ENCODE results near the gene TMPRSS3.

TMPRSS3 gene

DNA sequence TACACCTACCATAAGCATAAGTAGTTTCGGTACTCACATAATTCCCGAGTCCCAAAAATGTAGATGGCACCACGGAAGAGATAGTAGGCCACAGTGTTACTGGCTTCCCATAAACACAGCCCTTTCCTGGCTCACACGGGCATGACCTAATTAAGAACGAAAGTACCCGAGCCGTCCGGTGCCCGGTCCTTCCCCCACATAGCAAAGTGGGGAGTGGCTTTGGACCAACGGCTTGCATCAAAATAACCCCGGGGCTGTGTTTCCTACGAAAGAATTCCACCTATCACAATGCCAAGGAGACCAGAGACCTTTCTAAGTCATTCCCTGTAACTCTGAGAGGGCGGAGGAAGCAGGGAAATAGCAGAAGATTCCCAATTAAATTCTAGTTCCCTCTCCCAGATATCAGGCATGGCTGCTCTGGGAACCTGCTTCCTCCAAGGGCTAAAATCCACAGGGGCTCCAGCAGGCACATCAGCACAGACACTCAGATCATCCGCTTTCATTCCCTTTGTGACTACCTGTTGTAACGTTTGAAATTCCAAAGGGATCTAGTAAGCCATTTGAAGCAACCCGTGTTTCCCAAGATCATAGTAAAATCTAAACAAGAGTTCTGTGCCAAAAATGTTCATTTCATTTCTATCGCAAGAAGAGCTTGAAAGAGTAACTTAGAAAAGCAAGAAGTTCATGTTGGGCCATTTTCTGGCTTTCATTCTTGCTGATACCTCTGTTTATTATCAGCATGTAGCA, at the start of gene TMPRSS3:
TSS of gene TMPRSS3 (minus strand) at position 148 of the 747 bp plus-strand sequence. CDS start 635 bp downstream, outside the sequence.
- H3K9me3 ChIP-seq, result peaks cover under 1% of the 10 kb centered on the region; the same call in 1 of the 2 replicates
- peak within 1 kb of the TSS; percentile 36 for H3K9ac ChIP-seq
- H3K4me3 ChIP-seq, result peak within 1 kb of the TSS; percentile 40
- no peaks in the 10 kb centered on the region for H3K27me3 ChIP-seq
- H3K4me1 ChIP-seq, result peaks cover 86% of the 10 kb centered on the region
- no peak for TF ChIP-seq Cebpa-rat (IDR thresholded peaks at IDR 0.05)
- H4K20me1 ChIP-seq, result no peaks in the 10 kb centered on the region
- H3K27ac ChIP-seq, result peak within 1 kb of the TSS; percentile 69
- peak within 1 kb of the TSS; percentile 92 for H3K4me2 ChIP-seq
- H3K36me3 ChIP-seq, result no peaks in the 10 kb centered on the region

DNA sequence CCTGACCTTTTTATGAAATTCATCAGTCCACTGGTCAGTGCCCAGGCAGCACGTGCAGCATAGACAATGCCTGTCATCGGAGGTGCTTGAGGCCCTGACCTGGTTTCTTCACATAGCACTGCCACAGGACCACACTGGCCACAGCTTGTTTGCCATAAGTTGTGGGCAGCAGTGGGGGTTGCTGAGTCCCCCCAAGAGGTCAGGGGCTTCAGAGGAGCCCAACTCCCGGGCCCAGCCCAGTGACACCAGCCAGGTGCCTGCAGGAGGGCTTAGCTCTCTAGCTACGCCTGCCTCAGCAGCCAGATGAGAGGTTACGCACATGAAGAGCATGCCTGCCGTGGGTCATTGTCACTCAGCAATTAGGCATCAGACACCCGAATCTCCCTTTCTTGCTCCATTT, 49.5 kb upstream of the TMPRSS3 start:
- no peaks in the 10 kb centered on the region for H4K20me1 ChIP-seq
- no peak overlapping the region for H3K27ac ChIP-seq
- no peaks in the 10 kb centered on the region for H3K36me3 ChIP-seq
- no peak for TF ChIP-seq Cebpa-rat (IDR thresholded peaks at IDR 0.05)
- H3K9me3 ChIP-seq, result no peaks in the 10 kb centered on the region
- no peak overlapping the region for H3K4me2 ChIP-seq
- H3K9ac ChIP-seq, result no peak overlapping the region
- no peak overlapping the region for H3K4me3 ChIP-seq
- H3K4me1 ChIP-seq, result peaks cover 26% of the 10 kb centered on the region
- no peaks in the 10 kb centered on the region for H3K27me3 ChIP-seq

DNA sequence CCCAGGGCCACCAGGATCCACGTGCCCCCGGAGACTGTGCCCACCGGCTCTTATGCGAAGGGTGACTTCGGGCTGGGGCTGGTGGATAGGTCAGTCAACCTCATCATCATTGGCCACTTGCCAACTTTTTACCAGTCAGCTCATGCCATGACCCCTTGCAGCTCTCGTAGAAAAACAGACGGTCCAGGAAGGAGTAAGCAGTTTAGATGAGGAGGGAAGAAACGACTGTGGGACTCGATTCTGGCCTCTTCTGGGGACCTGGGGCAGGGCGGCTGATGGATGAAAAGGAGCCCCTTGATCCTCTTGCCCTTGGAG, 48.9 kb upstream of the TMPRSS3 start:
- H3K9ac ChIP-seq, result no peak overlapping the region
- no peak overlapping the region for H3K4me3 ChIP-seq
- H3K36me3 ChIP-seq, result no peaks in the 10 kb centered on the region
- H4K20me1 ChIP-seq, result no peaks in the 10 kb centered on the region
- no peak for TF ChIP-seq Cebpa-rat (IDR thresholded peaks at IDR 0.05)
- no peaks in the 10 kb centered on the region for H3K9me3 ChIP-seq
- peaks cover 25% of the 10 kb centered on the region for H3K4me1 ChIP-seq
- no peak overlapping the region for H3K27ac ChIP-seq
- no peaks in the 10 kb centered on the region for H3K27me3 ChIP-seq
- no peak overlapping the region for H3K4me2 ChIP-seq

DNA sequence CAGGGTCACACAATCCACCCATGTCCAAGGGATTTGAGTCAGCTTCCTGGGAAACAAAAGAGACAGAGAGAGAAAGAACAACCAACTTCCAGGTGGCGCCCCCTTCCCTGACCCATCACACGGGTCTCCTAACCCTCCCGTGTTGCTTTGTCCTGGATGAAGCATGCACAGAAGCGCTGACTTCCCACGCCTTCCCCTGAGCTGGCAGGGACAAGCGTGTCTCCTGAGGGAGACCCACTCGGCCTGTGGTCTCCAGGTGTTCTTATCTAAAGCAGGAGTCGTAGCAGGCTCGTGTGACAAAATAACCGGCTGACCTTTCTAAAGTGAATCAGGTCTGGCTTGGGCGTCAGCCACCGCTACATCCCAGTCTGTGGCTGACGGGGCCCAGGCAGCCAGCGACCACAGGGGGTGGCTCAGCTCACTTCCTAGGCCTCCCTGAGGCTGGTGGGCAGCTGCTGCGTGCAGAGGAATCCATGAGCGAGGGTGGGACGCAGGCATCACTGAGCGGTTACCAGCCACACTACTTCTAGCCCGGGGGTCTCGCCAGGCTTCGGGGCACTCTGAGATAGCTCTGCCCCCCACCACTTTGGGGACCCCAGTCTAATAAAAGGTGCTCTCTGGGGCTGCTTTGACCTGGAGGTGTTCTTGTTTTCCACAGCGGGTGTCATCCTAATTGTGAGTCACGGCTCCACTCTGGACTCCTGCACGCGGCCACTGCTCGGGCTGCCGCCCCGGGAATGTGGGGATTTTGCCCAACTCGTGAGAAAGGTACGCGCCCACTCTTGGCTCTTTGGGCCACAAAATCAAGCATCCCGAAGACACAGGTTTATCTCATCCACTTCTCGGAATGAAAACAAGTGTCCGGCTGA, 48.3 kb upstream of the TMPRSS3 start:
- Histone ChIP-seq H3K9ac (no peak overlapping the region), H3K9me3 (no peaks in the 10 kb centered on the region), H3K36me3 (no peaks in the 10 kb centered on the region), H3K4me1 (peaks cover 25% of the 10 kb centered on the region), H3K4me3 (no peak overlapping the region), H4K20me1 (no peaks in the 10 kb centered on the region), H3K4me2 (no peak overlapping the region), H3K27ac (no peak overlapping the region), H3K27me3 (no peaks in the 10 kb centered on the region)
- no peak for TF ChIP-seq Cebpa-rat (IDR thresholded peaks at IDR 0.05)

DNA sequence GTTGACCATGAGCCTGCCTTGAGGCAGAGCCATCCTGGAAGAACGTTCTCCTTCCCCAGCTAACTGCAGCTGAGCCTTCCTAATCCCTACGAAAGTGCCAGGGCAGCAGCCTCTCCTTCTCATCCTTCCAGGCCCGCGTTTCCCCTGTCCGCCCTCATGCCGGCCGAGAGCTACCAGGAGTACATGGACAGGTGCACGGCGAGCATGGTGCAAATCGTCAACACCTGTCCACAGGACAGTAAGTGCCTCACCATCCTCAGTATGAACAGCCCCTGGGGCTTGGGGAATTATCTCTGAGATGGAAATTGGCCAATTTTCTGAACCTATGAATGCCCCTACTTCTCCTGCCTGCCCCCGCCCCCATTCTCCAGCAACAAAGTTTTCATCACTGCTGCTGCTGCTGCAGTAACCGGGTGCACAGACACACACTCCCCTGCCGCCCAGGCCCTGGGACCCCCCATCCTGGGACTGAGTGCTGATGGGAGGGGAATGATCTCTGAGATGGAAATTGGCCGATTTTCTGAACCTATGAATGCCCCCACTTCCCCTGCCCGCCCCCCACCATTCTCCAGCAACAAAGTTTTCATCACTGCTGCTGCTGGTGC, 47.4 kb upstream of the TMPRSS3 start:
- Histone ChIP-seq H4K20me1 (no peaks in the 10 kb centered on the region), H3K27ac (no peak overlapping the region), H3K27me3 (no peaks in the 10 kb centered on the region), H3K9me3 (no peaks in the 10 kb centered on the region), H3K4me3 (no peak overlapping the region), H3K36me3 (no peaks in the 10 kb centered on the region), H3K9ac (no peak overlapping the region), H3K4me2 (no peak overlapping the region), H3K4me1 (peaks cover 21% of the 10 kb centered on the region)
- TF ChIP-seq Cebpa-rat (IDR thresholded peaks at IDR 0.05), result no peak

DNA sequence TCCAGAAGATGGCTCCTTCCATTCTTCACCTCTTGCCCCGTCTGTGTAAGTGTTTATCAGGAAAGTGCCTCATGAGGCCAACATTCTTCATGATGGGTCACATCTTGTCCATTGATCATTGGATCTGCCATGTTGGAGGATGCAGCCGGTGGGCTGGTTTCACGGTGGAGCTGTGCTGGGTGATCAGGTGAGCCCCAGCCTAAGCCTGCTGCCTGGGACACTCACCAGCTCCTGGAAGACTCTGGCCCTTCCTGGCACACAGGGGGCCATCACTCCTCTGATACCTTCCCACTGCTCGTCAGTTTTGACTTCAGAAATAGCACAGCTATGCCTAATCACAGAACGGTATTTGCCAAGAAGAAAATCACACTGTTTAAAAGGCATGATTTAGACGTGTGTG, 46.1 kb upstream of the TMPRSS3 start:
- H3K4me2 ChIP-seq, result no peak overlapping the region
- H3K27ac ChIP-seq, result no peak overlapping the region
- no peak for TF ChIP-seq Cebpa-rat (IDR thresholded peaks at IDR 0.05)
- H3K36me3 ChIP-seq, result no peaks in the 10 kb centered on the region
- no peak overlapping the region for H3K9ac ChIP-seq
- H4K20me1 ChIP-seq, result no peaks in the 10 kb centered on the region
- peaks cover 3% of the 10 kb centered on the region; the same call in 1 of the 2 replicates for H3K9me3 ChIP-seq
- H3K27me3 ChIP-seq, result no peaks in the 10 kb centered on the region
- no peak overlapping the region for H3K4me3 ChIP-seq
- H3K4me1 ChIP-seq, result peaks cover 21% of the 10 kb centered on the region

DNA sequence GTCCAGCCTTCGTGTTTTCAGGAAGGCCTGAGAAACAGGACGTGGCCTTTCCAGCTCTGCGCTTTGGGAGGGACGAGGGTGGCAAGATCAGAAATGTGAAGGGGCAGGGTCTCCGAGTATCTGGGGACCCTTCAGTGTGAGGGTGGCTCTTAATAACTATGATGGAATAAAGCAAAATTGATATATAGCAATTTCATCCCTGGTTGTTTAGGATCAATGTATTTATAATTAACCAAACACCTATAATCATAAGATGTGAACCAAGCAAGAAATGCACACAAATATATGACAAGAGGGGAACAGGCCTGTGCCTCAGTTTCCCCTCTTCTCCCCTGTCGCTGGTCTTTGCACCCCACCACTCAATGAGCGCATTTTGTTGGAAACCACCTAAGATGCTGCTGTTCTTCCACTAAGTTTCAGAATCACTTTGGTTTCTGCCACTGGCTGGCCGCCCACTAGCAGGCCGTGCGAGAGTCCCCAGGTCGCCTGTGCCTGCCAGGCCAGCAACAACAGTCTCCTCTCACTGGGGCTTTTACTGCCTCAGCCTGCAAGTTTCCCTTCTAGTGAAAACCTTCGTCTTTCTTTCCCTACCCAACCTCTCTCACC, 44.4 kb upstream of the TMPRSS3 start:
- no peak overlapping the region for H3K9ac ChIP-seq
- H4K20me1 ChIP-seq, result no peaks in the 10 kb centered on the region
- H3K27ac ChIP-seq, result no peak overlapping the region
- H3K4me2 ChIP-seq, result peak overlapping the region; percentile 48
- peaks cover 14% of the 10 kb centered on the region for H3K4me1 ChIP-seq
- no peaks in the 10 kb centered on the region for H3K27me3 ChIP-seq
- peaks cover 7% of the 10 kb centered on the region; the same call in 1 of the 2 replicates for H3K9me3 ChIP-seq
- TF ChIP-seq Cebpa-rat (IDR thresholded peaks at IDR 0.05), result no peak
- no peaks in the 10 kb centered on the region for H3K36me3 ChIP-seq
- H3K4me3 ChIP-seq, result no peak overlapping the region

DNA sequence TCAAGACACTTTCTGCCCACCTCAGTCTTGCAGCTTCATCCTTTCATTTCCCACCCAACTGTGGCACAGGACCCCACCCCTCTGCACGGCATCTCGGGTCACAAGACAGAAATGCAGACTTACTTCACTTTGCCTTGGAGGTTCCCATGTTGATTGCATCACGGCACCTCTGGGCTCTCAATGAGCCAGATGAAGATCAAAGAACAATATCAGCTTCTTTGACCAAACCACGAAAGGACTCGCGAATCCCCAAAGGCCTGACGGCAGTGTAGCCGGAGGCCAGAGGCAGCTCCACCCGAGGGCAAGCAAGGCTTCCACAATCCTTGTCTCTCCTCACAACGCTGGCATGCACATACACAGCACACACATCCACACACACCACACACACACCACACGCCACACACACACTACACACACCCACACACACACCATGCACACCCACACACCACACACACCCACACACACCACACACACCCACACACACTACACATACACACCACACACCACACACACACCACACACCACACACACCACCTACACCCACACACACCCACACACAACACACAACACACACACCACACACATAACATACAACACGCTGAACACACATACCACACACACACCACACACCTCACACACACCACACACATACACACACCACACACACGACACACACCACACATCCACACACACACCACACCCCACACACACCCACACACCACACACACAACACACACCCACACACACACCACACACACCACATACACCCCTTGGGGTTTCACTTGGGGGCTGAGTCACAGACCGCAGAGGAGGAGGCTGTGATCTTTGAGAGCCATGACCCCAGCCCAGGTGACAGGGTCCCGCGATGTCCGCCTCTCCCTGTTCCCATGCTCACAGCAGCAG, 43.7 kb upstream of the TMPRSS3 start:
- H3K9ac ChIP-seq, result no peak overlapping the region
- no peak overlapping the region for H3K27ac ChIP-seq
- TF ChIP-seq Cebpa-rat (IDR thresholded peaks at IDR 0.05), result peak; percentile 51; the same call in 1 of the 2 replicates
- H4K20me1 ChIP-seq, result no peaks in the 10 kb centered on the region
- H3K4me2 ChIP-seq, result peak overlapping the region; percentile 48
- peaks cover 14% of the 10 kb centered on the region for H3K4me1 ChIP-seq
- peaks cover 7% of the 10 kb centered on the region; the same call in 1 of the 2 replicates for H3K9me3 ChIP-seq
- no peak overlapping the region for H3K4me3 ChIP-seq
- no peaks in the 10 kb centered on the region for H3K36me3 ChIP-seq
- H3K27me3 ChIP-seq, result no peaks in the 10 kb centered on the region
